Osteocyte (in vitro differentiated cells): Measurements from ENCODE around the gene RNF213. TPM values are rescaled to one million over a fixed set of nuclear protein-coding genes. Genes with fewer than 3 reads are reported as not detected.

Experiments used
- DNase-seq: peaks from one replicate; pipeline ENCODE4 v3.0.0; 2021; ENCODE audit warnings: mixed read lengths; ENCODE audit not compliant: unreplicated experiment; ENCODE audit errors: extremely low spot score
- H3K27ac Mint-ChIP-seq: one replicate; pipeline ENCODE4 v1.8.0; 2021; ENCODE audit warnings: mild to moderate bottlenecking, mixed read lengths; ENCODE audit not compliant: unreplicated experiment
- H3K27me3 Mint-ChIP-seq: one replicate; pipeline ENCODE4 v1.8.0; 2021; ENCODE audit warnings: mixed read lengths; ENCODE audit not compliant: unreplicated experiment
- H3K36me3 Mint-ChIP-seq: one replicate; pipeline ENCODE4 v1.8.0; 2021; ENCODE audit warnings: mixed read lengths; ENCODE audit not compliant: unreplicated experiment
- H3K4me1 Mint-ChIP-seq: one replicate; pipeline ENCODE4 v1.8.0; 2021; ENCODE audit warnings: mixed read lengths; ENCODE audit not compliant: unreplicated experiment
- H3K4me3 Mint-ChIP-seq: one replicate; pipeline ENCODE4 v1.8.0; 2021; ENCODE audit warnings: mild to moderate bottlenecking, moderate library complexity, mixed read lengths; ENCODE audit not compliant: unreplicated experiment
- H3K9me3 Mint-ChIP-seq: one replicate; pipeline ENCODE4 v1.8.0; 2021; ENCODE audit warnings: mixed read lengths; ENCODE audit not compliant: unreplicated experiment
- total RNA-seq: library from RNA; stranded (reverse); gene quantifications from 2 replicates; pipeline ENCODE4 v1.2.1, GENCODE V29; 2021
- TF ChIP-seq, protein P1 (sequence below): fragments of 200-600 bp; sonication (generic); IDR thresholded peaks from 2 replicates; pipeline ENCODE4 v1.5.0; 2021; ENCODE audit warnings: antibody characterized with exemption, mild to moderate bottlenecking, moderate library complexity

The RNF213 gene
- total RNA-seq, 1 donor from 2014 or later = 106 TPM

DNA sequence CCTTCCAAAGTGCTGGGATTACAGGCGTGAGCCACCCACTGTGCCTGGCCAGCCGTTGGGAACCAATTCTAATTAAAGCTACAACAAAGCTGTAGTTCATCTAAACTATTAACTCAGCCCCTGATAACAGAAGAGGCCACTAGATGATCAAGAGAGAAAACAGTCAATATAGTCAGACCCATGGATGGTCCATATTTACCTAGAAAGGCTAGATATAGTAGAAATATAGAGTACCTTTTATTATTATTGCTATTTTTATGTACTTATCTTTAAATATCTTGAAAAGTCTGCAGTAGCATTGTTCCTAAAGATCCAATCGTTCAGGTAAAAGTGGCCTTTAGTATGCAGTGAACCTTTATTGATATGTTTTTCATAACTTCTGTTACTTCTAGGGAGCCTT, 43.2 kb downstream of the RNF213 start:
- Mint-ChIP-seq H3K27ac (no peak overlapping the region), H3K4me1 (no peaks in the 10 kb centered on the region), H3K36me3 (peaks cover 69% of the 10 kb centered on the region), H3K27me3 (no peaks in the 10 kb centered on the region), H3K9me3 (peaks cover 7% of the 10 kb centered on the region), H3K4me3 (no peak overlapping the region)
- TF ChIP-seq, protein P1, sequence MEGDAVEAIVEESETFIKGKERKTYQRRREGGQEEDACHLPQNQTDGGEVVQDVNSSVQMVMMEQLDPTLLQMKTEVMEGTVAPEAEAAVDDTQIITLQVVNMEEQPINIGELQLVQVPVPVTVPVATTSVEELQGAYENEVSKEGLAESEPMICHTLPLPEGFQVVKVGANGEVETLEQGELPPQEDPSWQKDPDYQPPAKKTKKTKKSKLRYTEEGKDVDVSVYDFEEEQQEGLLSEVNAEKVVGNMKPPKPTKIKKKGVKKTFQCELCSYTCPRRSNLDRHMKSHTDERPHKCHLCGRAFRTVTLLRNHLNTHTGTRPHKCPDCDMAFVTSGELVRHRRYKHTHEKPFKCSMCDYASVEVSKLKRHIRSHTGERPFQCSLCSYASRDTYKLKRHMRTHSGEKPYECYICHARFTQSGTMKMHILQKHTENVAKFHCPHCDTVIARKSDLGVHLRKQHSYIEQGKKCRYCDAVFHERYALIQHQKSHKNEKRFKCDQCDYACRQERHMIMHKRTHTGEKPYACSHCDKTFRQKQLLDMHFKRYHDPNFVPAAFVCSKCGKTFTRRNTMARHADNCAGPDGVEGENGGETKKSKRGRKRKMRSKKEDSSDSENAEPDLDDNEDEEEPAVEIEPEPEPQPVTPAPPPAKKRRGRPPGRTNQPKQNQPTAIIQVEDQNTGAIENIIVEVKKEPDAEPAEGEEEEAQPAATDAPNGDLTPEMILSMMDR = no peak
- no peak for DNase-seq

DNA sequence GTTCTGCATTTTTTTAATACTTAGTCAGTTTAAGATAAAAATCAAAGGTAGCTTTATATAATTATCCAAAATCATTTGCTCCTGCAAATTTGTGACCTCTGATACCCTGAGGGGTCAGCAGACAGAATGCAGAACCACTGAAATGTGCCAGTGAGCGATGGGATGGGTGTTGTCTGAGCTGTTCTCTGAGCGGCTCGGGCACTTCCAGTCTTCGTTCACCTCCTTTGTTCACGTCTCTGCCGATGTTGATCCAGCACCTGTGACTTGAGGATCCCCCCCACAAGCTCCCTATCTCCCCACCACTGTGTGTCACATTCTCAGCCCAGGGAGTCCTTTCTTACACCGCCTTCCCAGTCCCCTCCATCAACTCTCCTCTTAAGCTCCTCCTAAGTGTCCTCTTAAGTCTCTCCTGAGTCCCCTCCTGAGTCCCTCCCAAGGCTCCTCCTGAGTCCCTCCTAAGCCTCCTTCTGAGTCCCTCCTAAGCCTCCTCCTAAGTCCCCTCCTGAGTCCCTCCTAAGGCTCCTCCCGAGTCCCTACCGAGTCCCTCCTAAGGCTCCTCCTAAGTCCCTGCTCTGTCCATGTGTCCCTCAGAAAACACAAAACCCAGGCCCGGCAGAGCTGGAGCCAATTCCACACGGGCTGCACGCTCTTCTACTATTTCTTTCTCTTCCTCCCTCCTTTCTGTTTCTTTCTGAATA, 47.5 kb downstream of the RNF213 start:
- no peaks in the 10 kb centered on the region for H3K4me1 Mint-ChIP-seq
- no peaks in the 10 kb centered on the region for H3K27me3 Mint-ChIP-seq
- no peak overlapping the region for H3K4me3 Mint-ChIP-seq
- TF ChIP-seq, protein P1 = no peak
- no peak overlapping the region for H3K27ac Mint-ChIP-seq
- DNase-seq = no peak
- H3K36me3 Mint-ChIP-seq = peaks cover 63% of the 10 kb centered on the region
- H3K9me3 Mint-ChIP-seq = no peaks in the 10 kb centered on the region

DNA sequence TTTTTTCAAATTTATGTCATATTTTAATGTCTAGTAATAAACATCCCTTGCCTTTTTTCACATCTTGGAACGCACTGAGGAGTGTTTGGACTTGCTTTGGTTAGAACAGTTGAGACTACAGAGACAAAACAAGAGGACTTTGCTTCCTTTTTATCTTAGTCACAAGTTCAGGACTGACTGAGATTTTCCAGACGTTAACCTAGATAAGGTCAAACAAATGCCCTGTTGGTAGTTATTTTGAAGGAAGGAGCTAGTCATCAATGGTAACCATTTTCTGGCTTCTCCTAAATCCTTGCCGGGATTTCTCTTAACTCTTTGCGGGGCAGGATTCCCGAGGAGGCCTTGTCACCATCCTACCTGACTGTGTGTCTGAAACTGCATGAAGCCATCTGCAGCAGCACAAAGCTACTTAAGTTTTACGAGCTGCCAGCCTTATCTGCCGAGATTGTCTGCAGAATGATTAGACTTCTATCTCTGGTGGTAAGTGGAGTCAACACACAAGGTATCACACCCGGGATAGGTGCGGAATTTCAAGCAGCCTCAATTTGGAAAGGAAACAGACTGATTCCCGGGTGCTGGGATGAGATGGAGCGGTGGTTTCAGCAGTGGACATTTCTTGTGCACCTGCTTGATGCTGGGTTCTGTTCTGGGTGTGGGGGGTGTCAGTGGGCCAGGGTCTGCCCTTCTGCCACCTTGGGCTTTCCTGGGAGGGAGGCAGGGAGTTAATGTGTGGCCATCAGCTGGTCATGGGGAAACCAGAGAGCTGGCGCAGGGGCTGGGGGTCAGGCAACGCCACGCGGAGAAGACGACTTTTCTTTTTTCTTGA, 48.3 kb downstream of the RNF213 start:
- TF ChIP-seq, protein P1 = no peak
- DNase-seq = no peak
- no peak overlapping the region for H3K4me3 Mint-ChIP-seq
- H3K27ac Mint-ChIP-seq = no peak overlapping the region
- no peaks in the 10 kb centered on the region for H3K9me3 Mint-ChIP-seq
- H3K4me1 Mint-ChIP-seq = no peaks in the 10 kb centered on the region
- H3K27me3 Mint-ChIP-seq = no peaks in the 10 kb centered on the region
- H3K36me3 Mint-ChIP-seq = peaks cover 58% of the 10 kb centered on the region

DNA sequence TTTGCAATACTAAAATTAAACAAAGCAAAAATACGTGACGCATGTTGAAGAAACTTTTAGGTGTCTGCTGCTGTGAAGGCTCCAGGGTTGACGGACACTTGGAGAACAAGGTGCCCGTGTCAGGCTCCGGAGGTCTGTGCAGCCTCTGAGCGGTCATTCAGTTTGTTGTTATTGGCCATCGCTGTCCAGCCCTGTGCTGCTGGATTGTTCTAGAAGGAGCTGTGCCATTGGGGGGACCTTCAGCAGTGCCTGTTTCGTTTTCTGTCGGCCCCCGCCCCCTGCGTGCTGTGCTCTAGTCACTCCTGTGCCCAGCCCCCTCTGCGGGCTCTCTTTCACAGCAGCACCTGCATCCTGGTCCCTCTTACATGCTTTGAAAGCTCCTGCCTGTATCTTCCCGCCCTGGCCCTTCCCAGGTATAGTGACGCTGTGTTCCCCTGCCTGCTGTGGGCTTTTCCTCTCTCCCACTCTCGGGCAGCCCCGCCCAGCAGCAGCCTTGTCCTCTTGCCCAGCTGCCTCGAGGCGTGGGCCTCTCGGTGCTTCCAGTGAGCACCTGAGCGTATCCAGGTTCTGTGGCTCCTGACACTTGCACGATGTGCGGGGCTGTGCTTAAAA, 50.7 kb downstream of the RNF213 start:
- Mint-ChIP-seq H3K36me3 (peaks cover 46% of the 10 kb centered on the region), H3K4me1 (no peaks in the 10 kb centered on the region), H3K27ac (no peak overlapping the region), H3K27me3 (no peaks in the 10 kb centered on the region), H3K4me3 (no peak overlapping the region), H3K9me3 (no peaks in the 10 kb centered on the region)
- TF ChIP-seq, protein P1 = no peak
- no peak for DNase-seq

DNA sequence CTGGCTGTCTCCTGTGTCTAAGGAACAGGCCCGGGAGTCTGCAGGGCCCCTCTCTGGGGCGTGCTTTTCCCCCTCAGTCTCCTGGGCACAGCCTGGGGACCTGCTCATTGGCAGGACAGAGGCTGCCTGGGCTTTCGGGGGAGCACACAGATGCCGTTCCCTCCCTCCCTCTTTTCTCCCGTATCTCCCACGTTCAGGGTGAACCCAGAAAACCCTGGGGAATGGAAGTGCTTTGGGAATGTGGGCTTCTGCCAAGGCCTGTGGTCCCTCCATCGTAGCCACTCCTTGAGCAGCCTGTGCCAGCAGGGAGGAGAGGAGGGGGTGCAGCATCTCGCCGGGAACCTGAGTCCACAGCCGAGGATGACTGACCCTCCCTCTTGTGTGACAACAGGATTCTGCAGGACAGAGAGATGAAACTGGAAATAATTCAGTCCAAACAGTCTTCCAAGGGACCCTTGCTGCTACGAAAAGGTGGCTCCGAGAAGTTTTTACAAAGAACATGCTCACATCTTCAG, 52.0 kb downstream of the RNF213 start:
- Mint-ChIP-seq H3K9me3 (no peaks in the 10 kb centered on the region), H3K4me1 (no peaks in the 10 kb centered on the region), H3K27ac (no peak overlapping the region), H3K36me3 (peaks cover 52% of the 10 kb centered on the region), H3K4me3 (no peak overlapping the region), H3K27me3 (no peaks in the 10 kb centered on the region)
- no peak for DNase-seq
- TF ChIP-seq, protein P1 = no peak
